ENCODE results near the gene ARAP2.
"Not testable (repeated sequence)": the region's sequence is repeated elsewhere in the genome, so short reads cannot be mapped to it uniquely, and the experiment has no call there.

Gene ARAP2

GRCh38 chr4:36182315-36182714 is 62.0 kb downstream of the ARAP2 start:
- DNase-seq, result not testable (repeated sequence)

DNA sequence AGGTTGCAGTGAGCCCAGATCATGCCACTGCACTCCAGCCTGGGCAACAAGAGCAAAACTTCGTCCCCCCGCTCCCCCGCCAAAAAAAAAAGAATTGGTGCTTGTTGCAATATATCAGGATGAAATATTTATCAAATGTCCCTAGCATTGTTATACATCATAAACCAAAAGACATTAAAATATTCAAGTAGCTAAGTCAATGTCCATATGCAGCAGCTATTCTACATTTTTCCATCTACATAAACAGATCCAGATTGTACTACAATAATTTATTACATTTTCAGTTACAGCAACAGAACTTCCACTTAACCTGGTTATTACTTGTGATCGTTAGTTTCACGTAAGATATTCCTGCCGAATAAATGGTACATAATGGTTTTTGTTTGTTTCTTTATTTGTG is 64.1 kb downstream of the ARAP2 start:
- no peak for DNase-seq

GRCh38 chr4:36178484-36178883 is 65.8 kb downstream of the ARAP2 start:
- DNase-seq, result no peak

- DNase-seq, result no peak
Observed at GRCh38 chr4:36177946-36178345, 66.4 kb downstream of the ARAP2 start.

GRCh38 chr4:36174570-36174969 is 69.7 kb downstream of the ARAP2 start:
- DNase-seq, result no peak

GRCh38 chr4:36173905-36174304 is 70.4 kb downstream of the ARAP2 start:
- no peak for DNase-seq

DNA sequence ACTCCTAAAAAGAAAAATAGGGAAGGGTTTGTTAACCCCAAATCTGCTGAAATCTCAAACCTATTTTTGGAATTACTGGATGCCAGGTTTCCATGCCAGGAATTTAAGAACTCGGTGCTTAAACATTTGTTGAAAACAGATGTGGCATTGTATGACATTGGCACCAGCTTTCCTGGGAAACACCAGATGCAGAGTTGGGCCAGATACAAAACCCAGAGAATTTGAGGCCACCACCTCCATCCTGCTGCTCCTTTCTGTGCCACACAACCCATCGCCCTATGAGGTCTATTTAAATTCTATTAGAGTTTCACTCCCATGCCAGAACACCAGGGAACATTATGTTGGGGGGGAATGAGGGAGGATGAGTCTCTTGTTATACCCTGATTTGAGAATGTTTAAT is 71.7 kb downstream of the ARAP2 start:
- DNase-seq, result peak; percentile 92

- no peak for DNase-seq
Observed at GRCh38 chr4:36168127-36168878, 76.0 kb downstream of the ARAP2 start.

- no peak for DNase-seq
Observed at GRCh38 chr4:36165631-36166005, 78.7 kb downstream of the ARAP2 start.

GRCh38 chr4:36164900-36165630 is 79.2 kb downstream of the ARAP2 start:
- DNase-seq, result peak; percentile 49

DNA sequence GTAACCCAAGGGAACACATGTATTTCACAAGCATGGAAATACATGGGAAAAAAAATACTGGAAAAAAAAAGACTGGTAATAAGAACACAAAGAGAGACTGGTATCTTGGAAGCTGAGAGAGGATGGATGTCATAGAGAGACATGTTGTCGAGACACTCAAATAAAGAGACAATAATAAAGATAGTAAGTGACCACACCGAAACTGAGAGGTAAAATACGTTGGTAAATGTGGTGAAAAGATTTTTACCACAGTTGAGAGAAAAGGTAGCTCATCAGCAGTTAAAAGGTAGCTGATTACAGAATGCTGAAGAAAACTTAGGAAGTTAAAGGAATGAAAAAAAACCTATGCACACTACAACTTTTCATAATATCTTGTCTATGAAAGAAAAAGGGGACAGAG is 81.1 kb downstream of the ARAP2 start:
- DNase-seq, result no peak

DNA sequence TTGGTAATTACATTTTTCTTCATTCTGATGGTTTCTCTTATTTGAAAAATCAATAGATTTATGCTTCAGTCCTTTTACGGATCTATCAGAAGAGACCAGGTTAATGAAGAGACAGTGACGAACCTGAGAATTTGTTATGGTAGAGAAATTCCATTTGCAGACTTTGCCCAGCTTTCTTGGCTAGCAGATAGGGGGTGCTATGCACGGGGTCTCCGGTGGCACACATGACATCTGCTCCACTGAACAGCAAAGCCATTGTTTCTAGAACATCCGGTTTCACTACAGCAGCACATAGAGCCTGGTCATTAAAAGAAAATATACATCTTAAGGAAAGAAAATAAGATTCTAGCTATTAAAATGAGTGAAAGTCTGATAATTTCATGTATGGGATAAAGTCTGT is 85.1 kb downstream of the ARAP2 start:
- no peak for DNase-seq

- no peak for DNase-seq
Observed at GRCh38 chr4:36152735-36153134, 91.6 kb downstream of the ARAP2 start.

GRCh38 chr4:36142504-36142903 is 101.8 kb downstream of the ARAP2 start:
- DNase-seq, result no peak

DNA sequence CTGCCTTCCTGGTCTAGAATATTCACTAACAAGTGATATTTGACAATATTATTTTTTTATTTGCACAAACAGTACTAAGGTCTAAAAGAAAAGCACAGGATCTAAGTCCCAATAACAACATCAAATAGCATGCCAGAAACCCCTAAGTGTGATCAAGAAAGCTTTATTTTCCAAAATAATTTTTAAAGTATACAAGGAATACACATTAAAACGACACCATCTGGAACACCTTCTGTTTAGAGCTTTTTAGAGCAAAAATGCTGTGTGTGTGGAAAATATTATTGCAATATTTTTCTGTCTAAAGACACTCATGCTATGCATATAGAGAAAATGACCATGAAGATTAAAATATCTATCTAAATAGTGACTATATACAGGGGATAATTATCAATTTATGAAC is 103.1 kb downstream of the ARAP2 start:
- DNase-seq, result no peak

DNA sequence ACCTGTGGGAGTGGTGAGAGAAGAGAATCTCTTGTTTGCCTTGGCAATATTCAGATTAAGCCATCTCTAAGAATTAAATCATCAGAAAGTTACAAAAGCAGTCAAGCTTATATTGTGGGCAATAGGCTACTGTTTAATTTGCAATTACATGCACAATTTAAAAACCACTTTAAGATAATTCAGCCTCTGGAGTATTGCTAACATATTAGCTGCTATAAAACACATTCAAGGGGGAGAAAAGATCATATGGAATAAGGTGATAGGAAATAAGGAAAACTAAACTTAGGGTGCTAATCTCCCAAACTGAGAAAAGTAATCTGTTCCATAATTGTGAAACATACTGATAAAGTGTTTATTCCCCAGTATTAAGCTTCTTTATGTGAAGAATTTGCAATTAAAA is 103.9 kb downstream of the ARAP2 start:
- no peak for DNase-seq

DNA sequence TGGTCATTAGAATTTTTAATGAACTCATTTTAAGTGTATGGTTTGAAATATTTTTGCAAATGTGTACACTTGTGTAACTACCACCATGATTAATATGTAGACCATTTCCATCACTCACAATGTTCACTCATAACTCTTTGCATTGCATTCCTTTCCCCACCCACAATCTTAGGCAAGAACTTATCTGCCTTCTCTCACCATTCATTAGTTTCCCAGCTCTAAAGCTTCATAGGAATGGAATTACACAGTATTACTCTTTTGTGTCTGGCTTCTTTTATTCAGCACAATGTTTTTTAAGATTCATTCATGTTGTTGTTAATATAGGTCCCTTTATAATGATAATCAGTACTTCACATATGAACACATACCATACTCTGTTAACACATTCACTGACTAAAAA is 106.1 kb downstream of the ARAP2 start:
- DNase-seq, result no peak

DNA sequence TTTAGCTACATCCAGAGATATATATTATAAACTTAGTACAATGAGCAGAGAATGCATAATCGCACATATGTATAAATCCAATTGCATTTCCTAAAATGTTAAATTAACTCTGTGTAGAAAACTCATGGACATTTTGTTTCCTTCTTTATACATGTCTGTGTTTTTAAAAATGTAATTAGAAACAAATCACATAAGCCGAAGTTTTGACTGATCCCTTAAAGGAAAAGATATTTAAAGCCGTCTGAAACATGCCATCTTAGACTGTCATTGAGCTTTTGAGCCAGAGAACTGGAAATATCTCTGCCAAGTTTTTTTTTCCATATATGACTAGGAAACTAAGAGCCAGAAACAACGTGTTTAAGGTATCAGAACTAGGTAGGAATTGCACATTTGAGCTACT is 107.0 kb downstream of the ARAP2 start:
- no peak for DNase-seq

DNA sequence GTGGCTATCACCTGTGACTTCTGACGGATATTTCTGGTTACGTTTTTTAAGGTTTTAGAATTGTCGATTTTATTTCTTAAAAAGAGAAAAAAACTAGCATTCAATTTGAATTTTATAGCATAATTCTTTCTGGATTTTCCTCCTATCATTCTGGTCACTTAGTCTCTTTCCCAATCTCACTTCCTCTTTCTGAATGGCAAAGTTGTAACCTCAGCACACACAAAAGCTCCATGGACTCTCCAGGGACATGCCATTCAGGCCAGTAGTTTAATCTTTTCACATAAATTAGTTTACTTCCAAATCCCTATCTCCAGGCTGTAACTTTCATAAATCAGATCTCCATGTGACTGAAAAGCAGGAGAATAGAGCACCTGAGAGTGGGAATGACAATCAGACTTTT is 110.7 kb downstream of the ARAP2 start:
- no peak for DNase-seq

- DNase-seq, result no peak
Observed at GRCh38 chr4:36133086-36133485, 111.2 kb downstream of the ARAP2 start.

DNA sequence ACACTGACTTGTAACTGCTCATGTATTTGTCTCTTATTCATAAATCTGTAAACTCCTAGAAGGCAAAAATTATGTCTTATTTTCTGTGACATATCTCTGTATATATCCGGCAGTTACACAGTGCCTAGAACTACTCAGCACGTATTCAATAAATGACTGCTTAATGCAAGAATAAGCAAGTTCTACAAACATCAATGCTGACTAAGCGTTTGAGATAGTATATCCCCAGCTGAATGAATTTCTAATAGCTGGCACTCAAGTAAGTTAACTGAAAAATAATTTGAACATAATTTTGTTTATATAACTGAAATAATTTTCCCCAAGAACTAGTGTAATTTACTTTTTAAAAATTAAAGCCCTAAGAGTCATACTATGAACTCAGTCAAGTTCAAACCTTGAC is 113.7 kb downstream of the ARAP2 start:
- DNase-seq, result no peak

GRCh38 chr4:36128689-36129088 is 115.6 kb downstream of the ARAP2 start:
- DNase-seq, result no peak

DNA sequence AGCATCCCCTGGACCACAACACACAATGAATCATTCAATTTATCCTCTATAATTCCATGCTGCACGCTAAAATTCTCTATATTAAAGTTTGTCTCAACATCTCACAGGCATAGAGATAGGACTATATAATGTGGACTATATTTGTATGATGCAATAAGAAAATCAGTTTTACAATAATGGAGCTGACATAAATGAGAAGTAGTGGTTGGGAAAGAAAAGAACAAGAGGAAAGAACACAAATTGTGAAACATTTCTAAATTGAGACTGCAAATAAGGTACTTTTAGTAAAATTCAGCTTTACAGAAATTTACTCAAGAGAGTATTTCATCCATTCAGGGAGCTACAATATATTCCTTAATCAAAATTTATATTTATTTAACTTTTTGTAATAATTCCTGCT is 120.4 kb downstream of the ARAP2 start:
- no peak for DNase-seq

GRCh38 chr4:36115312-36115711 is 129.0 kb downstream of the ARAP2 start:
- DNase-seq, result no peak

DNA sequence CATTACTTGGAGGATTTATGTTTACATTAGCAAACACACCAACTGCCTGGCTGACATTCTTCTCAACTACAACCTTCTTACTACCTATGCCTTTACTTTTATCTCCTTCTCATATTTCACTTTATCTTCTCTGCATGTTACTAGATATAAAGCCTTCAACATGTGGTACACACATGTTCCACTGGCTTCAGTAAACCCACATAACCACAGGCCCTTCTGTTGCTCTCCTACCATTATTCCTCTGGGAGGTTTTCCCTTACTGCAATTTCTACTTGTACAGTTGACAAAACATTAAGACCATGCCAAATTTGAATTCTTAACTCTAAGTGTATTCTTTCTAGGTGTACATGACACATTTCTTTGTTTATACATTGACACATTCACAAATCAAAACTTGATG is 133.1 kb downstream of the ARAP2 start:
- peak; percentile 67 for DNase-seq

All from NCI-H446 treated with DMSO at 0.1 percent for 48 hours (cell line).